ENCODE results near the gene DDI2.
A peak's percentile ranks its signal among the peaks of the same experiment; 100 is the strongest.
"Not testable (repeated sequence)": the region's sequence is repeated elsewhere in the genome, so short reads cannot be mapped to it uniquely, and the experiment has no call there.

DDI2 gene

DNA sequence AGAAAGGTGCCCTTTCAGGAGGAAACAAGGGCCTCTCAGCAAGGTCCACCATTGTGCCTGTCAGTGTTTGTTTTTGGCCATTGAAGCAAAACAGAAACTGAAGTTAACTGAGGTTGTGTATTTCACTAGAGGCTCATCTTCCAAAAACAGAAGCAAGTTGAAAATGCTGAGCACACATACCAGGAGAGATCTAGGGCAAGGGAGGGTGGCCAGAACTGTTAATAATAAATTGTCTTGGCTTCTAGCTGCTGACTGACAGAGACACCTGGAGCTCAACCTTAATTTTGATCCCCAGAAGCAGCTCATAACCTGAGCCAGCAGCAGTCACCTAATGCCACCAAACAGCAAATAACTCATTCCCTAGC is 37.6 kb upstream of the DDI2 start:
- H3K27ac ChIP-seq (ENCODE audit: low read depth, low read length) = no peak overlapping the region
- peak overlapping the region in 1 of 5 donors; percentile 20 for H3K9ac ChIP-seq (ENCODE audit: low read length in 5 of 5)

DNA sequence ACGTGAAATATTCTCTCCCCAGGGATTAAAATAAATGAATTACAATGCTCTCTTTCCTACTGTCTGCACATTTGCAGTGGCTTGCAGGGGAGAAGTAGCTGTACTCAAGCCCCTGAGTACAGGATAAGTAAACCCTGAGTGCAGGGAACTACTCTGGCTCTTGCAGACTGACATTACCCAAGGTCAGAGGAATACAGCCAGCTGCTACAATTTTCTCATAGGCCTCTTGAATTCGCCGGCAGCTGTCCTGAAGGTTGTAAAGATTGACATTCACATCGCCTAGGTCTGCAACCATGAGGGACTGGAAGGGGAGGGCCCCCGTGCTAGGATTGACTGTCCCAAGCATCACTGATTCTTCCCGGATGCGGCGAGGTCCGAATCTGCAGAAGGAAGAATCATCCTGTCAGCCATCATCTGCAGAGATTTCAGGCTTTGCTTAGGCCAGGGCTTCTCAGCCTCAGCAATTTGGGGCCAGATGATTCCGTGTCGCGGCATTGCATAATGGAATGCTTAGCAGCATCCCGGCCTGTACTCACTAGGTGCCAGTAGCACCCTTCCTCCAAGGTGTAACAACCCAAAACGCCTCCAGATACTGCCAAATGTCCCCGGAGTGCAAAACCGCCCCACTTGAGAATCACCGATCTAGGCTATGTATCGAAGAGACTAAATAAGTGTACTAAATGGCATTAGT is 34.1 kb upstream of the DDI2 start:
- Histone ChIP-seq H3K27me3 (ENCODE audit: control insufficient read depth in 5 of 5, insufficient read depth in 4 of 5, low read length in 5 of 5) (peaks cover 0 to 3% (median 2%) of the 10 kb centered on the region in 5 donors), H3K36me3 (ENCODE audit: control insufficient read depth in 5 of 5, insufficient read depth in 5 of 5, low read length in 5 of 5) (no peaks in the 10 kb centered on the region), H3K4me3 (ENCODE audit: low read depth in 1 of 5, low read length in 5 of 5) (no peak overlapping the region), H3K9me3 (ENCODE audit: control insufficient read depth in 5 of 5, low read length in 5 of 5) (peaks cover 0 to under 1% (median 0%) of the 10 kb centered on the region in 5 donors), H3K9ac (ENCODE audit: low read length in 5 of 5) (no peak overlapping the region), H3K4me1 (ENCODE audit: control insufficient read depth in 5 of 5, insufficient read depth in 5 of 5, low read length in 5 of 5) (peaks cover 0 to 21% (median 9%) of the 10 kb centered on the region in 5 donors), H3K27ac (ENCODE audit: low read depth, low read length) (no peak overlapping the region)

More for the DNA sequence above, 37.6 kb upstream of the DDI2 start:
- no peaks in the 10 kb centered on the region for H3K9me3 ChIP-seq (ENCODE audit: control insufficient read depth in 5 of 5, low read length in 5 of 5)
- no peak overlapping the region for H3K4me3 ChIP-seq (ENCODE audit: low read depth in 1 of 5, low read length in 5 of 5)
- H3K4me1 ChIP-seq (ENCODE audit: control insufficient read depth in 5 of 5, insufficient read depth in 5 of 5, low read length in 5 of 5) = peaks cover 0 to 17% (median 5%) of the 10 kb centered on the region in 5 donors
- H3K27me3 ChIP-seq (ENCODE audit: control insufficient read depth in 5 of 5, insufficient read depth in 4 of 5, low read length in 5 of 5) = peaks cover 0 to 3% (median 2%) of the 10 kb centered on the region in 5 donors
- peaks cover 0 to 6% (median 4%) of the 10 kb centered on the region in 5 donors for H3K36me3 ChIP-seq (ENCODE audit: control insufficient read depth in 5 of 5, insufficient read depth in 5 of 5, low read length in 5 of 5)

DNA sequence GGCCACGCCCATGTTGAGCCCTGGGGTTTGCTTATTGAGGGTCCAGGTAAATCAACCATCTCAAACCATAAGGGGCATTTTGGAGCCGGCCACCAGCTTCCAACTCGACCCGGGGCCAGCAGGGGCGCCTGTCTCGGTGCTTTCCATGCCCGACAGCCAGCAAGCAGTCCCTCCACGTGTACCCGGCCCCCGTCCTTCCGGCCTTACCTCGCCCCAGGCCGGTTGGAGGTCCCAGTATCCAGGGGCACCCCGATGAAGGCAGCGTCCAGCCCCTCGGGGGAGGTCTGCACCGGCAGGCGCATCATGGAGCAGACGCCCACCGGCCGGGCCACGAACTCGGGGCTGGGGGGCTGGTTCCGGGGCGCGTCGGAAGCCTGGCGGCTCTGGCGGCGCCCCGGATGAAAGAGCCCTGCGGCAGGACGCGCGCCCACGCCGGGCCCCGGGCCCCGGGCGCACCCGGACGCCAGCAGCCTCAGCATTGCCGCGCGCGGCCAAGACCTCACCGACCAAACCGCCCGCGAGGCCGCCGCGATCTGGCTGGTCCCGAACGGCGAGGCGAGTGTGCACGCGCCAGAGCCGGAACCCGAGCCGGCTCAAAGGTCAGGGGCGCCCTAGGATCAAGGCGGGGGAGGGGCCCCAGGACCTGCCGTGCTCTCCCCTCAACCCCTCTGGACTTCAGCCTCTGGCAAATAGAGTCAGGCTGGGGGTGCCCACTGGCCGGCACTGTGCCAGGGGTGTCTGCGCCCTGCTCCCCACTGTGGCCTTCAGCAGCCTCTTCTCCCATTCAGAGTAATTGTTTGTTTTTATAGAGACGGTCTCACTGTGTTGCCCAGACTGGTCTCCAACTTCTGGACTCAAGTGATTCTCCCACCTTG is 32.5 kb upstream of the DDI2 start, which contains the start of gene AGMAT:
TSS of gene AGMAT (minus strand) at position 563 of the 875 bp plus-strand sequence. CDS start at position 479, 84 bp downstream.
- Histone ChIP-seq H3K27me3 (ENCODE audit: control insufficient read depth in 5 of 5, insufficient read depth in 4 of 5, low read length in 5 of 5) (peaks cover 0 to 3% (median 2%) of the 10 kb centered on the region in 5 donors), H3K9me3 (ENCODE audit: control insufficient read depth in 5 of 5, low read length in 5 of 5) (peaks cover 0 to 3% (median 0%) of the 10 kb centered on the region in 5 donors), H3K4me3 (ENCODE audit: low read depth in 1 of 5, low read length in 5 of 5) (peak within 1 kb of the TSS in 4 of 5 donors; percentile 48 to 66 (median 52)), H3K4me1 (ENCODE audit: control insufficient read depth in 5 of 5, insufficient read depth in 5 of 5, low read length in 5 of 5) (peaks cover 0 to 11% (median 9%) of the 10 kb centered on the region in 5 donors), H3K36me3 (ENCODE audit: control insufficient read depth in 5 of 5, insufficient read depth in 5 of 5, low read length in 5 of 5) (no peaks in the 10 kb centered on the region), H3K9ac (ENCODE audit: low read length in 5 of 5) (peak within 1 kb of the TSS in 1 of 5 donors; percentile 59), H3K27ac (ENCODE audit: low read depth, low read length) (no peak within 1 kb of the TSS)

DNA sequence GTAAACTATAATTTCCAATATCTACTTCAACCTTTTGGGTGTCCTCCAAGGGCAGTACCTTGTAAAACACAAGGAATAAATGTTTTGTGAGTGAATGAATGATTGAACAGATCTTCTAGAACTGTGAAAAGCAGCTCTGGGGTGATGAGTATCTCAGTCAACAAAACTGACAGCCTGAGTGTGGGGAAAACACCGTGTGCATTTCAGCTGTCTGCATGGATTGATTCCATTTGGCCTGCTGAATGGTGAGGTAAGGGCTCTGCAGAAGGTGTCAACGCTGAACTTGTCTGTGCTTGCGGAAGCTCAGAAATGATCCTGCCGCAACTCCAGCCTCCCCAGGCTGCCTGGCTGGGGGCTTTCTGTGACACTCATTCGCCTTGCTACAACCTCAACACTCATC is 25.0 kb upstream of the DDI2 start:
- Histone ChIP-seq H3K9me3 (ENCODE audit: control insufficient read depth in 5 of 5, low read length in 5 of 5) (peaks cover 0 to 3% (median 0%) of the 10 kb centered on the region in 5 donors), H3K27ac (ENCODE audit: low read depth, low read length) (no peak overlapping the region)

DNA sequence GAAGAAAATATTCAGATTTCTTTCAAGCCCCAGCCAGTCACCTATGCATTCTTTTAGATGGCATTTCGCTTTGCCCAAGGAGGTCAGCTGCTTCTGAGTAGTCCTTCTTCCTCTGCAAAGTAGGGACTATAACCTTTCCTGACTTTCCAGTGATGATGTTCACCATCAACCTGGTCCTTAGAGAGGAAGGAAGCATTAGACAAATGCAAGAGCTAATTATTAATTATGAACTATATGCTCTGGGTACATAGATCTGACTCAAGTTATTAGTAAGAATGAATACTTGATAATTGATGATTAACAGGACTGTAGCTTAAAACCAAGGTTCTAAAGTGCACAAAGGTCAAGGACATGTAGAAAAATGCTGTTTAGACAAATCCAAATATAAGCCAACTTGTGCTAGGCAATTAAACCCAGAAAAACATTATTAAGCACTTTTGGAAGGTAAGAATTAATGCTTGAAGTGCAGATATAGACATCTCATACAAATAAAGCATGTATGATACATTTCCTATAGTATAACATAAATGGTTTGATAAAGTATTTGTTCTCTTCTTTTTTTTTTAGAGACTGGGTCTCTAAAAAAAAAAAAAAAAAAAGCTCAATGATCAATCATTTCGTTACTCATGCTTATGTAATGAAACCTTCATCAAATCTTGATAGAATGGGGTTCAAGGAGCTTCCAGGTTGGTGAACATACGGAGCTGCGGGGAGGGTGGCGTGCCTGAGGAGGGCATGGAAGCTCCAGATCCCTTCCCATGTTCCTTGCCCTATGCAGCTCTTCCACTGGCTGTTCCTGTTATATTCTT is 21.2 kb upstream of the DDI2 start:
- no peak overlapping the region for H3K27ac ChIP-seq (ENCODE audit: low read depth, low read length)
- no peak overlapping the region for H3K4me3 ChIP-seq (ENCODE audit: low read depth in 1 of 5, low read length in 5 of 5)
- H3K9ac ChIP-seq (ENCODE audit: low read length in 5 of 5) = peak overlapping the region in 1 of 5 donors; percentile 39
- no peaks in the 10 kb centered on the region for H3K36me3 ChIP-seq (ENCODE audit: control insufficient read depth in 5 of 5, insufficient read depth in 5 of 5, low read length in 5 of 5)
- H3K4me1 ChIP-seq (ENCODE audit: control insufficient read depth in 5 of 5, insufficient read depth in 5 of 5, low read length in 5 of 5) = peaks cover 0 to 22% (median 17%) of the 10 kb centered on the region in 5 donors
- no peaks in the 10 kb centered on the region for H3K9me3 ChIP-seq (ENCODE audit: control insufficient read depth in 5 of 5, low read length in 5 of 5)
- H3K27me3 ChIP-seq (ENCODE audit: control insufficient read depth in 5 of 5, insufficient read depth in 4 of 5, low read length in 5 of 5) = no peaks in the 10 kb centered on the region

More for the DNA sequence above, 25.0 kb upstream of the DDI2 start:
- Histone ChIP-seq H3K4me3 (ENCODE audit: low read depth in 1 of 5, low read length in 5 of 5) (no peak overlapping the region), H3K4me1 (ENCODE audit: control insufficient read depth in 5 of 5, insufficient read depth in 5 of 5, low read length in 5 of 5) (peaks cover 0 to 8% (median 8%) of the 10 kb centered on the region in 5 donors), H3K27me3 (ENCODE audit: control insufficient read depth in 5 of 5, insufficient read depth in 4 of 5, low read length in 5 of 5) (no peaks in the 10 kb centered on the region), H3K9ac (ENCODE audit: low read length in 5 of 5) (no peak overlapping the region), H3K36me3 (ENCODE audit: control insufficient read depth in 5 of 5, insufficient read depth in 5 of 5, low read length in 5 of 5) (no peaks in the 10 kb centered on the region)

DNA sequence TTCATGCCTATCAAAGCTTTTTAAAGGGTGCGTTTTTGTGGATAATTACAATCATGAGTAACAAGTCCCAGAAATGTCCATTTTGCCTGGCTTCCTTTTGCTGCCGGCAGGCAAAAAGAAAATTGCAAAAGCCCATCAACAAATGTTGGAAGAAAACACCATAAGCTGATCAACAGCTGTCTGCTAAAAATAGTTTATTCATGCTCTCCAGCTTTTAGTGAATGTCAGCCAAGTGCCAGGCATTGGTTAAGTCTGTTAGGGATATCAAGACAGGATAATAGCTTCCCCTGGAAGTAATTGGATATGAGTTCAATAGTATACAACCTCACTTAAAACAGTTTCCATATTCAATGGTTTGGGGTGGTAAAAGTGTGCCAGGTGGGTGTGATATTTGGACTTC is 18.8 kb upstream of the DDI2 start:
- Histone ChIP-seq H3K36me3 (ENCODE audit: control insufficient read depth in 5 of 5, insufficient read depth in 5 of 5, low read length in 5 of 5) (no peaks in the 10 kb centered on the region), H3K27ac (ENCODE audit: low read depth, low read length) (no peak overlapping the region), H3K27me3 (ENCODE audit: control insufficient read depth in 5 of 5, insufficient read depth in 4 of 5, low read length in 5 of 5) (no peaks in the 10 kb centered on the region), H3K4me3 (ENCODE audit: low read depth in 1 of 5, low read length in 5 of 5) (peak overlapping the region in 1 of 5 donors; percentile 7), H3K9ac (ENCODE audit: low read length in 5 of 5) (no peak overlapping the region), H3K4me1 (ENCODE audit: control insufficient read depth in 5 of 5, insufficient read depth in 5 of 5, low read length in 5 of 5) (peaks cover 0 to 34% (median 24%) of the 10 kb centered on the region in 5 donors), H3K9me3 (ENCODE audit: control insufficient read depth in 5 of 5, low read length in 5 of 5) (no peaks in the 10 kb centered on the region)

DNA sequence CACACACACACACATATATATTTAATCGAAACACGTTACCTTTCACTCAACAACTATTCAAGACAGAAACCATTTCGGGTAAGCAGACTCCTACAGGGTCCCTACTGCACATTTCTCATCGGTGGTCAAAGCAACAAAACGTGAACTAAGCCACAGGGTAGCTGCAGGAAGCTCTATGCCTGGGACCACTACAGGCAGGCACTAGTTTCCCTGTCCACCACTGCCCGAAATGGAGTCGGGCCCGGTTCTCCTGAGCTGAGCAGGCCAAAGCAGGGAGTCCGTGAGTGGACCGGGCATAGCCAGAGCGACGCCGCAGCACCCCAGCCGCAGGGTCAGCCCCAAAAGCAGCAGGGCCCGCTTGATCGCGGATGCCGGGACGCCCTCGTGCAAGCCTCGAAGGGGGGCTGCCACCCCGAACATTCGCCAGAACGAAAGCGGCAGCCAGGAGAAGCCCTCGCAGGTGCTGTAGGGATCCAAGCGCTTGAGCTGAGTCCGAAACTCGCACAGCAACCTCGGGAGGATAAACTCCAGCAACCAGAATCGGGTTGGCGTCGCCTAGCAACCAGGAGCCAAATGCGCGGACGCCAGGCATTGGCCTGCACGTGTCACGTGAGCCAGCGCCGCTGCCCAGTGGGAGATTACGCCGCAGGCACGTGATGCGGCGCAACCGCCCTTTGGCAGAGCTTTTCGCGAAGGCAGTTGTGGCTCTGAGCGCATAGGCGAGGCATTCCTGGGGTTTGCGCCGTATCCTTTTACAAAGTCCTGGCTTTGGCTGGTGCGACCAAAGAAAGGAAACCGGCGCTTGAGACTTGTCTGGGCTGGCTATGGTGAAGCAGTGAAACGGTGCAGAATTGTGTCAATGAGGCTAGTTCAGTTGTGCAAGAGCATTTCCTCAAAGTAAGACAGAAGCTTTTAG is 13.9 kb upstream of the DDI2 start:
- Histone ChIP-seq H3K27me3 (ENCODE audit: control insufficient read depth in 5 of 5, insufficient read depth in 4 of 5, low read length in 5 of 5) (no peaks in the 10 kb centered on the region), H3K27ac (ENCODE audit: low read depth, low read length) (peak overlapping the region; percentile 91), H3K4me3 (ENCODE audit: low read depth in 1 of 5, low read length in 5 of 5) (peak overlapping the region; percentile 75 to 94 (median 87))

DNA sequence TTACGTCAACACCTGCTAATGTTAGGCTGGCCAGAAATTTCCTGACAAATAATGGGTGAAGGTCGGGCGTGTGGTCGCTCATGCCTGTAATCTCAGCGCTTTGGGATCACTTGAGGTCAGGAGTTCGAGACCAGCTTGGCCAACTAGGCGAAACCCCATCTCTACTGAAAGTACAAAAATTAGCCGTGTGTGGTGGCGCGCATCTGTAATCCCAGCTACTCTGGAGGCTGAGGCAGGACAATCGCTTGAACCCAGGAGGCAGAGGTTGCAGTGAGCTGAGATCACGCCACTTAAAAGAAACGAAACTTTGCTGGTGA is 13.3 kb upstream of the DDI2 start:
- Histone ChIP-seq H3K4me3 (ENCODE audit: low read depth in 1 of 5, low read length in 5 of 5) (peak overlapping the region; percentile 75 to 94 (median 85)), H3K4me1 (ENCODE audit: control insufficient read depth in 5 of 5, insufficient read depth in 5 of 5, low read length in 5 of 5) (peaks cover 3 to 24% (median 12%) of the 10 kb centered on the region in 5 donors), H3K9ac (ENCODE audit: low read length in 5 of 5) (peak overlapping the region; percentile 22 to 81 (median 78)), H3K27ac (ENCODE audit: low read depth, low read length) (peak overlapping the region; percentile 91)
- not testable (repeated sequence) for H3K27me3 ChIP-seq (ENCODE audit: control insufficient read depth in 5 of 5, insufficient read depth in 4 of 5, low read length in 5 of 5); H3K36me3 ChIP-seq (ENCODE audit: control insufficient read depth in 5 of 5, insufficient read depth in 5 of 5, low read length in 5 of 5); H3K9me3 ChIP-seq (ENCODE audit: control insufficient read depth in 5 of 5, low read length in 5 of 5)

More for the DNA sequence above, 13.9 kb upstream of the DDI2 start:
- peak overlapping the region; percentile 26 to 84 (median 78) for H3K9ac ChIP-seq (ENCODE audit: low read length in 5 of 5)
- H3K4me1 ChIP-seq (ENCODE audit: control insufficient read depth in 5 of 5, insufficient read depth in 5 of 5, low read length in 5 of 5) = peaks cover 3 to 27% (median 16%) of the 10 kb centered on the region in 5 donors
- H3K9me3 ChIP-seq (ENCODE audit: control insufficient read depth in 5 of 5, low read length in 5 of 5) = no peaks in the 10 kb centered on the region
- H3K36me3 ChIP-seq (ENCODE audit: control insufficient read depth in 5 of 5, insufficient read depth in 5 of 5, low read length in 5 of 5) = no peaks in the 10 kb centered on the region

DNA sequence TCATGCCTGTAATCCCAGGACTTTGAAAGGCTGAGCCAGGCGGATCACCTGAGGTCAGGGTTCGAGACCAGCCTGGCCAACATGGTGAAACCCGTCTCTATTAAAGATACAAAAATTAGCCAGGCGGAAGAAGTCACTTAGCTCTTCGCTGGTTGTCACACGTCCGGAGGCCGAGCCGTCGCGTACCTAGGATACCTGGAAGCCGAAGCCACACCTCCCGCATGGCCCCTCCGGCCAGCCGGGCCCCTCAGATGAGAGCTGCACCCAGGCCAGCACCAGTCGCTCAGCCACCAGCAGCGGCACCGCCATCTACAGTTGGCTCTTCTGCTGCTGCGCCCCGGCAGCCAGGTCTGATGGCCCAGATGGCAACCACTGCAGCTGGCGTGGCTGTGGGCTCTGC is 12.9 kb upstream of the DDI2 start:
- H3K4me3 ChIP-seq (ENCODE audit: low read depth in 1 of 5, low read length in 5 of 5) = peak overlapping the region in 1 of 5 donors; percentile 82
- H3K36me3 ChIP-seq (ENCODE audit: control insufficient read depth in 5 of 5, insufficient read depth in 5 of 5, low read length in 5 of 5); H3K9me3 ChIP-seq (ENCODE audit: control insufficient read depth in 5 of 5, low read length in 5 of 5); H3K27me3 ChIP-seq (ENCODE audit: control insufficient read depth in 5 of 5, insufficient read depth in 4 of 5, low read length in 5 of 5); H3K9ac ChIP-seq (ENCODE audit: low read length in 5 of 5): not testable (repeated sequence)
- peaks cover 3 to 24% (median 12%) of the 10 kb centered on the region in 5 donors for H3K4me1 ChIP-seq (ENCODE audit: control insufficient read depth in 5 of 5, insufficient read depth in 5 of 5, low read length in 5 of 5)
- H3K27ac ChIP-seq (ENCODE audit: low read depth, low read length) = peak overlapping the region; percentile 91

Data from subcutaneous abdominal adipose tissue (tissue), 5 donors.